SKM-1 (cell line): Measurements from ENCODE around the gene WRAP73.

ENCODE experiments used
- DNase-seq: peaks from one replicate; lab custom pipeline; 2025; ENCODE audit not compliant: unreplicated experiment; lab: John Stamatoyannopoulos, UW

Gene WRAP73

GRCh38 chr1:3614755-3615742 lies 34.9 kb downstream of the WRAP73 start:
- DNase-seq = no peak

GRCh38 chr1:3612123-3612522 lies 37.8 kb downstream of the WRAP73 start:
- DNase-seq = no peak

- no peak for DNase-seq
Measured at GRCh38 chr1:3611170-3612019, 38.5 kb downstream of the WRAP73 start, which contains the start of gene MEGF6. MEGF6 (minus strand) TSS chr1:3611508; CDS start chr1:3611268, 240 bp downstream.

- DNase-seq = no peak
Measured at GRCh38 chr1:3610527-3611169, 39.3 kb downstream of the WRAP73 start.

GRCh38 chr1:3609769-3610526 lies 40.0 kb downstream of the WRAP73 start:
- no peak for DNase-seq

- no peak for DNase-seq
Measured at GRCh38 chr1:3609016-3609768, 40.7 kb downstream of the WRAP73 start.

- no peak for DNase-seq
Measured at GRCh38 chr1:3608154-3608553, 41.7 kb downstream of the WRAP73 start.

GRCh38 chr1:3607703-3608065 lies 42.2 kb downstream of the WRAP73 start:
- DNase-seq = no peak

- no peak for DNase-seq
Measured at GRCh38 chr1:3606779-3607702, 42.9 kb downstream of the WRAP73 start.

- no peak for DNase-seq
Measured at GRCh38 chr1:3604997-3605823, 44.7 kb downstream of the WRAP73 start.

- no peak for DNase-seq
Measured at GRCh38 chr1:3604468-3604974, 45.4 kb downstream of the WRAP73 start.

- no peak for DNase-seq
Measured at GRCh38 chr1:3603571-3604467, 46.1 kb downstream of the WRAP73 start.

- no peak for DNase-seq
Measured at GRCh38 chr1:3603156-3603555, 46.7 kb downstream of the WRAP73 start.

- DNase-seq = no peak
Measured at GRCh38 chr1:3602375-3602774, 47.5 kb downstream of the WRAP73 start.

GRCh38 chr1:3601743-3602142 lies 48.2 kb downstream of the WRAP73 start:
- no peak for DNase-seq

- no peak for DNase-seq
Measured at GRCh38 chr1:3600354-3600753, 49.5 kb downstream of the WRAP73 start.

- DNase-seq = no peak
Measured at GRCh38 chr1:3599816-3600215, 50.1 kb downstream of the WRAP73 start.
